Measurements from ENCODE around the gene KCNK7.

The KCNK7 gene

GRCh38 chr11:65551572-65552387 lies 43.8 kb downstream of the KCNK7 start:
- Histone ChIP-seq H3K27me3 (ENCODE audit: control insufficient read depth, insufficient read depth, low read length) (no peaks in the 10 kb centered on the region), H2AFZ (no peak overlapping the region), H3K27ac (no peak overlapping the region), H3K9me3 (ENCODE audit: control insufficient read depth, low read length) (no peaks in the 10 kb centered on the region), H3K9ac (no peak overlapping the region), H3K4me2 (ENCODE audit: low read length) (no peak overlapping the region), H3K79me2 (peaks cover 3% of the 10 kb centered on the region), H3K36me3 (ENCODE audit: control insufficient read depth, insufficient read depth, low read length) (no peaks in the 10 kb centered on the region), H3K4me1 (peaks cover 9% of the 10 kb centered on the region), H3K4me3 (ENCODE audit: low read depth, low read length) (no peak overlapping the region)
- TF ChIP-seq CTCF (IDR thresholded peaks at IDR 0.05) = peak; percentile 51

- peaks cover 3% of the 10 kb centered on the region for H3K79me2 ChIP-seq
- no peaks in the 10 kb centered on the region for H3K4me1 ChIP-seq
- no peak overlapping the region for H2AFZ ChIP-seq
- H3K36me3 ChIP-seq (ENCODE audit: control insufficient read depth, insufficient read depth, low read length) = no peaks in the 10 kb centered on the region
- TF ChIP-seq CTCF (IDR thresholded peaks at IDR 0.05) = no peak
- H3K9ac ChIP-seq = no peak overlapping the region
- no peak overlapping the region for H3K4me3 ChIP-seq (ENCODE audit: low read depth, low read length)
- no peak overlapping the region for H3K4me2 ChIP-seq (ENCODE audit: low read length)
- H3K27me3 ChIP-seq (ENCODE audit: control insufficient read depth, insufficient read depth, low read length) = no peaks in the 10 kb centered on the region
- H3K27ac ChIP-seq = no peak overlapping the region
- H3K9me3 ChIP-seq (ENCODE audit: control insufficient read depth, low read length) = no peaks in the 10 kb centered on the region
Measured at GRCh38 chr11:65549096-65549495, 46.5 kb downstream of the KCNK7 start.

GRCh38 chr11:65548395-65548794 lies 47.2 kb downstream of the KCNK7 start:
- no peak overlapping the region for H3K9ac ChIP-seq
- peaks cover 3% of the 10 kb centered on the region for H3K79me2 ChIP-seq
- no peak overlapping the region for H2AFZ ChIP-seq
- no peaks in the 10 kb centered on the region for H3K36me3 ChIP-seq (ENCODE audit: control insufficient read depth, insufficient read depth, low read length)
- no peak for TF ChIP-seq CTCF (IDR thresholded peaks at IDR 0.05)
- no peak overlapping the region for H3K4me2 ChIP-seq (ENCODE audit: low read length)
- H3K27ac ChIP-seq = no peak overlapping the region
- H3K4me1 ChIP-seq = no peaks in the 10 kb centered on the region
- H3K27me3 ChIP-seq (ENCODE audit: control insufficient read depth, insufficient read depth, low read length) = no peaks in the 10 kb centered on the region
- H3K4me3 ChIP-seq (ENCODE audit: low read depth, low read length) = no peak overlapping the region
- no peaks in the 10 kb centered on the region for H3K9me3 ChIP-seq (ENCODE audit: control insufficient read depth, low read length)

- no peaks in the 10 kb centered on the region for H3K9me3 ChIP-seq (ENCODE audit: control insufficient read depth, low read length)
- no peak overlapping the region for H3K9ac ChIP-seq
- no peak for TF ChIP-seq CTCF (IDR thresholded peaks at IDR 0.05)
- no peak overlapping the region for H3K4me2 ChIP-seq (ENCODE audit: low read length)
- no peaks in the 10 kb centered on the region for H3K4me1 ChIP-seq
- H3K27ac ChIP-seq = no peak overlapping the region
- H3K27me3 ChIP-seq (ENCODE audit: control insufficient read depth, insufficient read depth, low read length) = no peaks in the 10 kb centered on the region
- H3K4me3 ChIP-seq (ENCODE audit: low read depth, low read length) = no peak overlapping the region
- H3K36me3 ChIP-seq (ENCODE audit: control insufficient read depth, insufficient read depth, low read length) = no peaks in the 10 kb centered on the region
- H2AFZ ChIP-seq = no peak overlapping the region
- peaks cover 3% of the 10 kb centered on the region for H3K79me2 ChIP-seq
Measured at GRCh38 chr11:65547446-65548125, 48.0 kb downstream of the KCNK7 start.
